ENCODE data around the gene POLN.

The POLN gene

DNA sequence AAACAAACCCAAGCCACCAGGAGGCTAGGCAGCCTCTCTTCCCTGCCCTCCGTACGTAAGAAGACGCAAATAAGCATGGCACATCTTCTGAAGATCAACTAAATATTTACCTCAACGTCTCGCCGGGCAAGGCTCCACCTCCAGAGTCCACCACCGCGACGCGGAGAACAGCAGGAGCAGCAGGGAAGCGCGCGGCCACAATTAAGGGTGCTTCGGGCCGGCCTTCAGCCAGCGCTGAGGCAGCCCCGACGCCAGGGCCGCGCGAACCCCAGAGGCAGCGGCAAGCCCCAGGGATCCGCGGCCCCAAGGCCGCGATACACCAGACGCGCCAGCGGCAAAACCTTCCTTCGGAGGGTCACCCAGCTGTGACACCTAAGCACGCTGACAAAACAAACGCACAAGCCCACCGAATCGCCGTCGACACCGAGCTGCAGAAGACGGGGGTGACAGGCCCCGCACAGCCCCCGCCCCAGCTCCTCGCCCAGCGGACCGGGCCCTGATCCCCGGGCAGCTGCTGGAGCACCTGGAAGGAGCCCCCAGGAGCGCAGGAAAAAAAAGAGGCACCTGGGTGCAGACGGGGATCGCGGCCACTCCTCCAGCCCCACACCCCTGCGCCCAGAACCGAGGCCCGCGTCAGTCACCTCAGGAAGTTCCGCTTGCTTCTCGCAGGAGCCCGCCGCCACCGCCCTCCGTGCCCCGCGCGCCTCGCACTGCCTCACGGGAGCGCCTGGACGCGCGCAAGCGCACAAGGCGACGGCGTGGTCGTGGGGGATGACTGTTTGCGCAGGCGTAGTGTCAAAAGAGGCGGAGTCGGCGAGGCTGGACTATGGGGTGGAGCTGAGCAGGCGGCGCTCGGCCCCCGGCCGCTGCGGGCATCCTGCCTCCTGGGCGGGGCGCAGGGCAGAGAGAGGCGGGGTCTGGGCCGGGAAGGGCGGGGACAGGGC is at the start of gene POLN, which contains the start of gene HAUS3:
Gene POLN (minus strand): TSS at position 712 of the 944 bp plus-strand sequence. CDS start 12,890 bp downstream, outside the sequence.
Gene HAUS3 (minus strand): TSS at position 712 of the 944 bp plus-strand sequence. CDS start 1,175 bp downstream, outside the sequence.
- DNase-seq (ENCODE audit: low spot score): peak; percentile 98
- H3K27ac ChIP-seq: peak within 1 kb of the TSS; percentile 76 to 82
- H3K4me3 ChIP-seq: peak within 1 kb of the TSS; percentile 95
- TF ChIP-seq, protein P1, sequence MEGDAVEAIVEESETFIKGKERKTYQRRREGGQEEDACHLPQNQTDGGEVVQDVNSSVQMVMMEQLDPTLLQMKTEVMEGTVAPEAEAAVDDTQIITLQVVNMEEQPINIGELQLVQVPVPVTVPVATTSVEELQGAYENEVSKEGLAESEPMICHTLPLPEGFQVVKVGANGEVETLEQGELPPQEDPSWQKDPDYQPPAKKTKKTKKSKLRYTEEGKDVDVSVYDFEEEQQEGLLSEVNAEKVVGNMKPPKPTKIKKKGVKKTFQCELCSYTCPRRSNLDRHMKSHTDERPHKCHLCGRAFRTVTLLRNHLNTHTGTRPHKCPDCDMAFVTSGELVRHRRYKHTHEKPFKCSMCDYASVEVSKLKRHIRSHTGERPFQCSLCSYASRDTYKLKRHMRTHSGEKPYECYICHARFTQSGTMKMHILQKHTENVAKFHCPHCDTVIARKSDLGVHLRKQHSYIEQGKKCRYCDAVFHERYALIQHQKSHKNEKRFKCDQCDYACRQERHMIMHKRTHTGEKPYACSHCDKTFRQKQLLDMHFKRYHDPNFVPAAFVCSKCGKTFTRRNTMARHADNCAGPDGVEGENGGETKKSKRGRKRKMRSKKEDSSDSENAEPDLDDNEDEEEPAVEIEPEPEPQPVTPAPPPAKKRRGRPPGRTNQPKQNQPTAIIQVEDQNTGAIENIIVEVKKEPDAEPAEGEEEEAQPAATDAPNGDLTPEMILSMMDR (IDR thresholded peaks at IDR 0.05): no peak

DNA sequence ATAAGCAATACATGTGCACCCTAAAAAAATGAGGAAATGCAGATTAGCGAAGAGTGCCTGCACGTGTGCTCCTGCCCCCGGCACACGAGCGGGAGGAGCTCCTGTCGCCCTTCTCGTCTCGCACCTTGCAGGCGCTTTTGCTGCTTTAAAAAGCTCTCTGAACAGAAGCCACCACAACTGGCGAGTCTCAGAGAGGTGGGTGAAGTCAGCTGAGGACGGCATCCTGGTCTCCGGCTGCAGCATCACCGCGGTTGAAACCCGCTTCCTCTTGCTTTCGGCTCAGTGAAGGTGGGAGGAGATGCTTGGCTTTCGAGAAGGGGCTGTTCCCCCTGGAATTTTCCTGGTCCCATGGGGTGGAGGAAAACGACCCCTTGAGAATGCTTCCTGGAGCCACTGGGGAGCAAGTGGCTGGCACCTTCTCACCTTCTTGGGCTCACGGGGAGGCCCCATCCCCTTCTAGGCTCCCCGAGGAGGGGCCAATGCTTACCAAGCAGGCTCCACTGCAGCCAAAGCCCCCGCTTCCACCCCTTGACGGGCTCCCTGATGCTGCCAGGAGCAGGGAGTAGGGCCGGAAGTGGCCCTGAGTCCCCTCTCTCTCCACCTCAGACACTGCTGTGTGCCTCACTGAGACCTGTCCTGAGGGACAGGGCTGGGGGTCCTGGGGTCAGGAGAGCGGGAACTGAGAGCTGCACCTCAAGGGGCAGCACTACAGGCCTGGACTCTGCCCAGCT is 49.2 kb upstream of the POLN start:
- no peak for DNase-seq (ENCODE audit: low spot score)
- Histone ChIP-seq H3K4me3 (no peak overlapping the region), H3K27ac (no peak overlapping the region)
- TF ChIP-seq, protein P1 (IDR thresholded peaks at IDR 0.05): no peak

DNA sequence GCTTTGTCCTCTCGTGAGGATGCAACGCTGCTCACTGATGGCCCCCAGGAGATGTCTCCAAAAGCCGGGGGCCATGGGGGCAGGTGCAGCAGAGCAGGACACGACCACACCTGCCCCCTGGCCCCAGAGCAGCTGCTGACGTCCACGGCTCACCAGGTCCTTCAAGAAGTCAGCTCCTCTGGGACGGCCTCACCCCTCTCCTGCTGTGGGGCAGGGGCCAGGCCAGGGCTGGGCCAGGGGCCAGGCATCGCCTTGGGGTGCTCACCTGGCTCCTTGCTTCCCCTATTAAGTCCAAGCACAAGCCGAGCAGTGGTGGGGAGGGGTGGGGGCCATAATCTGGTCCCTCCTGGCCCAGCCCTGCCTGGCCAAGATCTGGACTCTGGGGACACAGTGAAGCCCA is 48.6 kb upstream of the POLN start:
- DNase-seq (ENCODE audit: low spot score): no peak
- H3K4me3 ChIP-seq: no peak overlapping the region
- TF ChIP-seq, protein P1 (IDR thresholded peaks at IDR 0.05): no peak
- H3K27ac ChIP-seq: no peak overlapping the region

DNA sequence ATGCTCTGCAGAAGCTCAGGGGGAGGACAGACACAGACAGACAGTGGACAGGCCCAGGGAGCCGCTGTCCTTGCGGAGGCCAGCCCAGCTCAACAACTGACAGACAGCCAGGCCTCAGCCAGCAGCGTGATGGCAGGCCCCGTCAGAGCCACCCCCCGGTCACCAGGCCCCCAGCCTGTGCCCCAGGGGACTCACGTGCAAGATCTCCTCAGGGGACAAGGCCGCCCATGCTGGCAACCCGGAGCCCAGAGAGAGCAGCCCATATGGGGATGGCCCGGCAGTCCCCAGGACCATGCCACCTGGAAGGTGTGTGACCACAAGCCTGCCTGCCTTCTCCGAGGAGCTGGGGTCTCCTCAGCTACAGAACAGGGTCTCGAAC is 48.0 kb upstream of the POLN start:
- DNase-seq (ENCODE audit: low spot score): no peak
- TF ChIP-seq, protein P1 (IDR thresholded peaks at IDR 0.05): no peak
- H3K27ac ChIP-seq: no peak overlapping the region

DNA sequence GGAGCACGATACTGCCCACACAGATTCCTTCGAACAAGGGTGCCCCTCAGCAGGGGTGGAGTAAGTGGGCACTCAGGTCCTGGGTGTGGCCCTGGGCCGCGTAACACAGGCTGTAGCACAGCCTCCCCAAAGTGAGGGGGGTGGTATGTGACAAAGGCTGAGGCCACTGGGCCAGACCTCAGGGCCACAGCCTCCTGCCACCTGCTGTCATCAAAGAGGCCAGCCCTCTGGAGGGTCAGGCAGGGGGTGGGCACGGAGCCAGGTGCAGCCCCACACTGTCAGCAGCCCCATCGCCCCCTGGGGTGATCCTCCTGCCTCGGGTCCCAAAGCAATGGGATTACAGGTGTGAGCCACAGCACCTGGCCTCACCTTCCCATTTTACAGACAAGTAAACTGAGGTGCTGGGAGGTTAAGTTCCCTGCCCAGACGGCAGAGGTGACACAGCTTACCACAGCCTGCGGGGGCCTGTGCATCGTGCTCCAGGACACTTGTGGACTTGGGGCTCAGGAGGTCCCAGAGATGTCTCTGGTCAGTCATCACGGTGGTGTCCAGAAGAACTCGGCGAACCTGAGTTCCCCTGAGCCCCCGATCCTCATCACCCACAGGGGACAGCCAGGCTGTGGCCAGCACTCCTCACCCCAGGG is 47.5 kb upstream of the POLN start:
- TF ChIP-seq, protein P1 (IDR thresholded peaks at IDR 0.05): no peak
- Histone ChIP-seq H3K4me3 (no peak overlapping the region), H3K27ac (no peak overlapping the region)
- no peak for DNase-seq (ENCODE audit: low spot score)

More for the DNA sequence above, 48.0 kb upstream of the POLN start:
- H3K4me3 ChIP-seq: no peak overlapping the region

DNA sequence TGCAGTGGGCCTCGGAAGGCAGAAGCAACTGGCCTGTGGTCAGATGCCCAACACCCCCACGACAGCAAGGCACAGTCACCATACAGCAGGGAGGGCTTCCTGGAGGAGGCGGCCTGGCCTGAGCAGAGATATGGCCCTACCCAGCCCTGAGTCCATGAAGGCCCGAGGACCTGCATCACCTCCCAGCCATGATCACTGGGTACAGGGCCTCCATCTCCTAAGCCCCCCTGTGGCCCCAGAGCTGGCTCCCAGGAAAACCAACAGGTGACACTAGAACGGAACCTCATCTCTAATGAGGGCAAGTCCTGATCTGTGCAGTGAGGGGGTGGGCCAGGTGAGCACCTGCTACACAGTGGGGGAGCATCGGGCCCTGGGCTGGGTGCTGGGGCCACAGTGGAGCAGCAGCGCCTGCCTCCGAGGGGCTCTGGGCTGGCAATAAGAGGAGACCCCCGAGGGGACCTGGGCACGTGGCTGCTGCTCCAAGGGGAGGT is 46.2 kb upstream of the POLN start:
- DNase-seq (ENCODE audit: low spot score): no peak
- no peak overlapping the region for H3K27ac ChIP-seq
- TF ChIP-seq, protein P1 (IDR thresholded peaks at IDR 0.05): no peak
- no peak overlapping the region for H3K4me3 ChIP-seq
